GM12891 (cell line): ENCODE data around the gene OTOGL.

Experiments
- DNase-seq: peaks from one replicate; pipeline ENCODE4 v3.0.0; 2011; ENCODE audit warnings: low spot score; ENCODE audit not compliant: insufficient read length
- FAIRE-seq: peaks from 2 replicates; lab custom pipeline; 2011; peaks lifted over from hg19 to GRCh38; lab: Jason Lieb, UNC
- PAX5 ChIP-seq: IDR thresholded peaks from 2 replicates; pipeline ENCODE4 v1.6.1; 2011; ENCODE audit warnings: low read length, moderate library complexity, mild to moderate bottlenecking; ENCODE audit not compliant: insufficient read depth, severe bottlenecking
- POLR2A ChIP-seq: IDR thresholded peaks from 2 replicates; pipeline ENCODE4 v1.6.1; 2011; ENCODE audit warnings: low read depth, low read length, control low read depth
- POLR2AphosphoS5 ChIP-seq: IDR thresholded peaks from 2 replicates; pipeline ENCODE4 v1.6.1; 2011; ENCODE audit warnings: low read depth, low read length, control low read depth
- POU2F2 ChIP-seq: IDR thresholded peaks from 2 replicates; pipeline ENCODE4 v1.6.1; 2011; ENCODE audit warnings: low read depth, mild to moderate bottlenecking, control low read depth, low read length, moderate library complexity
- SPI1 ChIP-seq: IDR thresholded peaks from 2 replicates; pipeline ENCODE4 v1.6.1; 2011; ENCODE audit warnings: low read depth, low read length, control low read depth
- TAF1 ChIP-seq: IDR thresholded peaks from 2 replicates; pipeline ENCODE4 v1.6.1; 2011; ENCODE audit warnings: low read depth, low read length, control low read depth

OTOGL gene

GRCh38 chr12:80175307-80175930 is 76.1 kb downstream of the OTOGL start:
- no peak for TF ChIP-seq TAF1
- TF ChIP-seq PAX5 = no peak
- no peak for TF ChIP-seq SPI1
- TF ChIP-seq POLR2AphosphoS5 = no peak
- TF ChIP-seq POU2F2 = no peak
- no peak for TF ChIP-seq POLR2A
- DNase-seq (no peak), FAIRE-seq (no peak)

- no peak for DNase-seq
- no peak for FAIRE-seq
- no peak for TF ChIP-seq POU2F2
- TF ChIP-seq POLR2A = no peak
- TF ChIP-seq SPI1 = no peak
- TF ChIP-seq POLR2AphosphoS5 = no peak
- no peak for TF ChIP-seq PAX5
- no peak for TF ChIP-seq TAF1
Measured at GRCh38 chr12:80176706-80177105, 77.4 kb downstream of the OTOGL start.

GRCh38 chr12:80178846-80179245 is 79.5 kb downstream of the OTOGL start:
- DNase-seq (no peak), FAIRE-seq (no peak)
- TF ChIP-seq PAX5 = no peak
- no peak for TF ChIP-seq TAF1
- TF ChIP-seq SPI1 = no peak
- TF ChIP-seq POU2F2 = no peak
- no peak for TF ChIP-seq POLR2AphosphoS5
- TF ChIP-seq POLR2A = no peak

- no peak for TF ChIP-seq POLR2AphosphoS5
- TF ChIP-seq POU2F2 = no peak
- TF ChIP-seq POLR2A = no peak
- TF ChIP-seq PAX5 = no peak
- TF ChIP-seq SPI1 = no peak
- no peak for TF ChIP-seq TAF1
- no peak for DNase-seq
Measured at GRCh38 chr12:80183939-80184338, 84.6 kb downstream of the OTOGL start.

GRCh38 chr12:80184926-80185325 is 85.6 kb downstream of the OTOGL start:
- no peak for TF ChIP-seq SPI1
- no peak for TF ChIP-seq PAX5
- TF ChIP-seq POLR2A = no peak
- TF ChIP-seq POLR2AphosphoS5 = no peak
- TF ChIP-seq TAF1 = no peak
- no peak for FAIRE-seq
- DNase-seq = no peak

More at GRCh38 chr12:80183939-80184338, 84.6 kb downstream of the OTOGL start:
- no peak for FAIRE-seq

- DNase-seq (no peak), FAIRE-seq (no peak)
- no peak for TF ChIP-seq POLR2A
- no peak for TF ChIP-seq POU2F2
- TF ChIP-seq TAF1 = no peak
- TF ChIP-seq POLR2AphosphoS5 = no peak
- no peak for TF ChIP-seq PAX5
- TF ChIP-seq SPI1 = no peak
Measured at GRCh38 chr12:80186727-80187217, 87.4 kb downstream of the OTOGL start.

GRCh38 chr12:80187660-80188090 is 88.3 kb downstream of the OTOGL start:
- DNase-seq (no peak), FAIRE-seq (no peak)
- TF ChIP-seq POU2F2 = no peak
- TF ChIP-seq PAX5 = no peak

- TF ChIP-seq TAF1 (no peak), PAX5 (no peak), SPI1 (no peak), POU2F2 (no peak)
- DNase-seq = no peak
- no peak for FAIRE-seq
Measured at GRCh38 chr12:80188576-80188975, 89.2 kb downstream of the OTOGL start.

GRCh38 chr12:80189241-80189640 is 89.9 kb downstream of the OTOGL start:
- FAIRE-seq (no peak), DNase-seq (no peak)
- TF ChIP-seq PAX5 (no peak), POU2F2 (no peak), POLR2AphosphoS5 (no peak), POLR2A (no peak)

GRCh38 chr12:80190001-80190400 is 90.7 kb downstream of the OTOGL start:
- FAIRE-seq (no peak), DNase-seq (no peak)
- TF ChIP-seq PAX5 (no peak), TAF1 (no peak), POLR2AphosphoS5 (no peak), SPI1 (no peak), POU2F2 (no peak), POLR2A (no peak)
